ENCODE measurements around the gene CLINT1. TPM values are rescaled to one million over a fixed set of nuclear protein-coding genes. Genes with fewer than 3 reads are reported as not detected.

Gene CLINT1
- total and polyA plus RNA-seq, 9 of the 15 experiments (the other 6 are each of a cell fraction or from before 2014, with no cell fraction given) = 23.6 to 125 (median 71.4) TPM

GRCh38 chr5:157743163-157744050 lies 115.5 kb downstream of the CLINT1 start, which contains the start of gene LSM11:
TSS of gene LSM11 (plus strand) at chr5:157743712. CDS start at chr5:157743751, 39 bp downstream.
- WGBS (ENCODE audit: insufficient coverage, low coverage, missing lambda C conversion rate) = 1% methylated on average over 36 of the region's 79 CpGs
- peak within 1 kb of the TSS; percentile 66 to 95 for H3K9ac ChIP-seq (ENCODE audit: insufficient read depth in 1 of 2, low read depth in 2 of 2, low read length in 2 of 2)
- no TSS peak for BruUV-seq (replicated peaks)
- H3K4me2 ChIP-seq (ENCODE audit: insufficient read depth, low read length) = peak within 1 kb of the TSS; percentile 92
- ATAC-seq (peak; percentile 95), DNase-seq (ENCODE audit: extremely low read depth in 1 of 4, low spot score in 3 of 4) (peak; percentile 92 to 95 (median 94)), FAIRE-seq (peak; percentile 88)
- H3K4me3 ChIP-seq = peak within 1 kb of the TSS; percentile 72
- H3K79me2 ChIP-seq (ENCODE audit: control insufficient read depth, insufficient read depth, low read length) = peaks cover 13% of the 10 kb centered on the region; the same call in 1 of the 3 replicates
- H3K9me1 ChIP-seq (ENCODE audit: control insufficient read depth, insufficient read depth, low read length) = no peaks in the 10 kb centered on the region
- intact Hi-C loops (cut with micrococcal nuclease) = loop anchor here (1.0 to 10.0 kb wide), 7 partner anchors 25 to 1361 kb away; partner anchors contain the start of gene MED7
- no peaks in the 10 kb centered on the region for H4K20me1 ChIP-seq (replicated peaks; ENCODE audit: control insufficient read depth, insufficient read depth, low read length)
- no peaks in the 10 kb centered on the region for H3K9me3 ChIP-seq (replicated peaks; ENCODE audit: control insufficient read depth, insufficient read depth, low read depth, low read length)
- peak within 1 kb of the TSS; percentile 98 for H2AFZ ChIP-seq (ENCODE audit: low read depth, low read length)
- H3K27me3 ChIP-seq (ENCODE audit: control insufficient read depth in 2 of 2, insufficient read depth in 2 of 2, low read length in 2 of 2) = no peaks in the 10 kb centered on the region
- CTCF ChIA-PET (ENCODE audit: low intra/inter-chr PET ratio) = interaction anchor here (0.5 to 3.5 kb wide), 13 partner anchors 35 to 1274 kb away, joined by 3 to 32 read pairs (median 4); no protein-coding TSS in a partner anchor
- peaks cover 19 to 27% of the 10 kb centered on the region in 2 experiments; a peak in 4 of 5 replicates for H3K4me1 ChIP-seq (replicated peaks in 1 of 2; ENCODE audit: control insufficient read depth in 2 of 2, insufficient read depth in 2 of 2, low read length in 2 of 2)
- POLR2A ChIA-PET = interaction anchor here (1.1 to 1.4 kb wide), 4 partner anchors 12 to 76 kb away, joined by 3 to 5 read pairs (median 4); partner anchors contain the start of gene THG1L
- peaks cover 18% of the 10 kb centered on the region; the same call in 2 of the 3 replicates for H3K36me3 ChIP-seq (ENCODE audit: control insufficient read depth, insufficient read depth, low read length)
- H3K27ac ChIP-seq (ENCODE audit: extremely low read depth, low read depth, low read length) = peak within 1 kb of the TSS; percentile 59; the same call in 2 of the 3 replicates
- in situ Hi-C loops (cut with MboI) = no loop called here
- TF ChIP-seq L3MBTL2 (IDR thresholded peaks at IDR 0.05) (peak; percentile 83), THRAP3 (IDR thresholded peaks at IDR 0.05; ENCODE audit: borderline replicate concordance) (no peak), SNRNP70 (optimal IDR thresholded peaks at IDR 0.05; ENCODE audit: low read depth, low read length) (no peak), SRSF3 (IDR thresholded peaks at IDR 0.05; ENCODE audit: insufficient read depth, low read length) (no peak), MEF2A (IDR thresholded peaks at IDR 0.05; ENCODE audit: control insufficient read depth, low read depth, low read length) (no peak; the same call in 1 of the 2 replicates), RBM34 (IDR thresholded peaks at IDR 0.05; ENCODE audit: borderline replicate concordance, insufficient read depth, low read length) (no peak), RBBP5 (IDR thresholded peaks at IDR 0.05; ENCODE audit: borderline replicate concordance, insufficient read depth, low read length, poor library complexity, severe bottlenecking) (peak; percentile 44), HDGF (IDR thresholded peaks at IDR 0.05) (0 out of 2 replicates have a peak, but pooled peaks have one; percentile 38), REST (IDR thresholded peaks at IDR 0.05; ENCODE audit: borderline replicate concordance) (peak; percentile 86), REST (CRISPR knock-in tag; IDR thresholded peaks at IDR 0.05; ENCODE audit: low read depth) (0 out of 2 replicates have a peak, but pooled peaks have one; percentile 60), ZNF12 (CRISPR knock-in tag; IDR thresholded peaks at IDR 0.05) (0 out of 2 replicates have a peak, but pooled peaks have one; percentile 45)

Data from K562 (cell line).